ENCODE results near the gene SEPTIN7. TPM values are rescaled to one million over a fixed set of nuclear protein-coding genes. Genes with fewer than 3 reads are reported as not detected.

The SEPTIN7 gene
- total and polyA plus RNA-seq, 9 of the 15 experiments (the other 6 are each of a cell fraction or from before 2014, with no cell fraction given), result 95.0 to 268 (median 163) TPM

DNA sequence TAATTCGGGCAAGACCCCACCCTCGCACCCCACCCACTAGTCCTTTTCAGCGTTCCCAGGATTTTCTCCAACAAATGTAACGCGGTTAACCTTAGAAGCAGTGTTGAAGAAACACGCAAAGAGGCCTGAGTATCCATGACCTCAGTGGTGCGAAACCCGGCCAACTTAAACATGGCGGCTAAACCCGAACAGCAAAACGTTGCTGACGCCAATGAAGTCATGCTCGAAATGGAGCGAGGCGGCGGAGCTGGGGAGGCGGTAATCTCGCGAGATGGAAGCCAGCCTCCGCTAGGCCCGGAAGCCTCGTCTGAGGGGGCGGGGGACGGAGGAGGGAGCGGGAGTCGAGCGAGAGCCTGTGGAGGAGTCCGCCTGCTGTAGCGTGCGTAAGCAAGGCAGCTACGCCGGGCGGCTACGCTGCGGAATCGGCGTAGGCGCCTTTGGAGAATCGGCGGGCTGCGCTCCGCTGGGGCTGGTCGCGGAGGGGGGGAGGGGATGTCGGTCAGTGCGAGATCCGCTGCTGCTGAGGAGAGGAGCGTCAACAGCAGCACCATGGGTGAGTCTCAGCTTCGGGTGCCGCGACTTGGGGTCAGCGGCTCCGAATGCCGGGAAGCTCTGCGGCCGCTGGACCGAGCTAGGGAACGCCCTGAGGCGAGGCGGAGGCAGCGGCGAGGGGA is at the start of gene SEPTIN7 (continued):
- TF ChIP-seq, protein P1, sequence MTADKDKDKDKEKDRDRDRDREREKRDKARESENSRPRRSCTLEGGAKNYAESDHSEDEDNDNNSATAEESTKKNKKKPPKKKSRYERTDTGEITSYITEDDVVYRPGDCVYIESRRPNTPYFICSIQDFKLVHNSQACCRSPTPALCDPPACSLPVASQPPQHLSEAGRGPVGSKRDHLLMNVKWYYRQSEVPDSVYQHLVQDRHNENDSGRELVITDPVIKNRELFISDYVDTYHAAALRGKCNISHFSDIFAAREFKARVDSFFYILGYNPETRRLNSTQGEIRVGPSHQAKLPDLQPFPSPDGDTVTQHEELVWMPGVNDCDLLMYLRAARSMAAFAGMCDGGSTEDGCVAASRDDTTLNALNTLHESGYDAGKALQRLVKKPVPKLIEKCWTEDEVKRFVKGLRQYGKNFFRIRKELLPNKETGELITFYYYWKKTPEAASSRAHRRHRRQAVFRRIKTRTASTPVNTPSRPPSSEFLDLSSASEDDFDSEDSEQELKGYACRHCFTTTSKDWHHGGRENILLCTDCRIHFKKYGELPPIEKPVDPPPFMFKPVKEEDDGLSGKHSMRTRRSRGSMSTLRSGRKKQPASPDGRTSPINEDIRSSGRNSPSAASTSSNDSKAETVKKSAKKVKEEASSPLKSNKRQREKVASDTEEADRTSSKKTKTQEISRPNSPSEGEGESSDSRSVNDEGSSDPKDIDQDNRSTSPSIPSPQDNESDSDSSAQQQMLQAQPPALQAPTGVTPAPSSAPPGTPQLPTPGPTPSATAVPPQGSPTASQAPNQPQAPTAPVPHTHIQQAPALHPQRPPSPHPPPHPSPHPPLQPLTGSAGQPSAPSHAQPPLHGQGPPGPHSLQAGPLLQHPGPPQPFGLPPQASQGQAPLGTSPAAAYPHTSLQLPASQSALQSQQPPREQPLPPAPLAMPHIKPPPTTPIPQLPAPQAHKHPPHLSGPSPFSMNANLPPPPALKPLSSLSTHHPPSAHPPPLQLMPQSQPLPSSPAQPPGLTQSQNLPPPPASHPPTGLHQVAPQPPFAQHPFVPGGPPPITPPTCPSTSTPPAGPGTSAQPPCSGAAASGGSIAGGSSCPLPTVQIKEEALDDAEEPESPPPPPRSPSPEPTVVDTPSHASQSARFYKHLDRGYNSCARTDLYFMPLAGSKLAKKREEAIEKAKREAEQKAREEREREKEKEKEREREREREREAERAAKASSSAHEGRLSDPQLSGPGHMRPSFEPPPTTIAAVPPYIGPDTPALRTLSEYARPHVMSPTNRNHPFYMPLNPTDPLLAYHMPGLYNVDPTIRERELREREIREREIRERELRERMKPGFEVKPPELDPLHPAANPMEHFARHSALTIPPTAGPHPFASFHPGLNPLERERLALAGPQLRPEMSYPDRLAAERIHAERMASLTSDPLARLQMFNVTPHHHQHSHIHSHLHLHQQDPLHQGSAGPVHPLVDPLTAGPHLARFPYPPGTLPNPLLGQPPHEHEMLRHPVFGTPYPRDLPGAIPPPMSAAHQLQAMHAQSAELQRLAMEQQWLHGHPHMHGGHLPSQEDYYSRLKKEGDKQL (CRISPR knock-in tag; IDR thresholded peaks at IDR 0.05; ENCODE audit: borderline replicate concordance), result no peak
- TF ChIP-seq, protein P2, sequence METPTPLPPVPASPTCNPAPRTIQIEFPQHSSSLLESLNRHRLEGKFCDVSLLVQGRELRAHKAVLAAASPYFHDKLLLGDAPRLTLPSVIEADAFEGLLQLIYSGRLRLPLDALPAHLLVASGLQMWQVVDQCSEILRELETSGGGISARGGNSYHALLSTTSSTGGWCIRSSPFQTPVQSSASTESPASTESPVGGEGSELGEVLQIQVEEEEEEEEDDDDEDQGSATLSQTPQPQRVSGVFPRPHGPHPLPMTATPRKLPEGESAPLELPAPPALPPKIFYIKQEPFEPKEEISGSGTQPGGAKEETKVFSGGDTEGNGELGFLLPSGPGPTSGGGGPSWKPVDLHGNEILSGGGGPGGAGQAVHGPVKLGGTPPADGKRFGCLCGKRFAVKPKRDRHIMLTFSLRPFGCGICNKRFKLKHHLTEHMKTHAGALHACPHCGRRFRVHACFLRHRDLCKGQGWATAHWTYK (CRISPR knock-in tag; IDR thresholded peaks at IDR 0.05), result no peak
- TF ChIP-seq SNIP1 (IDR thresholded peaks at IDR 0.05; ENCODE audit: low read depth) (no peak), ZNF133 (CRISPR knock-in tag; IDR thresholded peaks at IDR 0.05) (no peak), SMAD2 (IDR thresholded peaks at IDR 0.05; ENCODE audit: low read depth, low read length) (no peak), ZNF384 (IDR thresholded peaks at IDR 0.05; ENCODE audit: low read depth, low read length) (no peak), KAT8 (IDR thresholded peaks at IDR 0.05; ENCODE audit: low read depth) (no peak), NR2C2 (CRISPR knock-in tag; IDR thresholded peaks at IDR 0.05) (no peak), NR2C2 (tag; IDR thresholded peaks at IDR 0.05) (peak; percentile 80), ZNF77 (CRISPR knock-in tag; IDR thresholded peaks at IDR 0.05) (no peak), FOXA3 (CRISPR knock-in tag; conservative IDR thresholded peaks at IDR 0.05 in 1 of 2, IDR thresholded peaks at IDR 0.05 in 1 of 2) (peak in 1 of 2 experiments; percentile 64; a peak in 1 of 4 replicates), MYC (IDR thresholded peaks at IDR 0.05; ENCODE audit: low read depth, low read length) (peak; percentile 85), MYC (CRISPR knock-in tag; IDR thresholded peaks at IDR 0.05; ENCODE audit: borderline replicate concordance, low read depth) (no peak), DACH1 (IDR thresholded peaks at IDR 0.05; ENCODE audit: partially characterized antibody) (no peak)
- TF ChIP-seq, protein P3, sequence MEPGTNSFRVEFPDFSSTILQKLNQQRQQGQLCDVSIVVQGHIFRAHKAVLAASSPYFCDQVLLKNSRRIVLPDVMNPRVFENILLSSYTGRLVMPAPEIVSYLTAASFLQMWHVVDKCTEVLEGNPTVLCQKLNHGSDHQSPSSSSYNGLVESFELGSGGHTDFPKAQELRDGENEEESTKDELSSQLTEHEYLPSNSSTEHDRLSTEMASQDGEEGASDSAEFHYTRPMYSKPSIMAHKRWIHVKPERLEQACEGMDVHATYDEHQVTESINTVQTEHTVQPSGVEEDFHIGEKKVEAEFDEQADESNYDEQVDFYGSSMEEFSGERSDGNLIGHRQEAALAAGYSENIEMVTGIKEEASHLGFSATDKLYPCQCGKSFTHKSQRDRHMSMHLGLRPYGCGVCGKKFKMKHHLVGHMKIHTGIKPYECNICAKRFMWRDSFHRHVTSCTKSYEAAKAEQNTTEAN (CRISPR knock-in tag; IDR thresholded peaks at IDR 0.05), result no peak
- TF ChIP-seq, protein P4, sequence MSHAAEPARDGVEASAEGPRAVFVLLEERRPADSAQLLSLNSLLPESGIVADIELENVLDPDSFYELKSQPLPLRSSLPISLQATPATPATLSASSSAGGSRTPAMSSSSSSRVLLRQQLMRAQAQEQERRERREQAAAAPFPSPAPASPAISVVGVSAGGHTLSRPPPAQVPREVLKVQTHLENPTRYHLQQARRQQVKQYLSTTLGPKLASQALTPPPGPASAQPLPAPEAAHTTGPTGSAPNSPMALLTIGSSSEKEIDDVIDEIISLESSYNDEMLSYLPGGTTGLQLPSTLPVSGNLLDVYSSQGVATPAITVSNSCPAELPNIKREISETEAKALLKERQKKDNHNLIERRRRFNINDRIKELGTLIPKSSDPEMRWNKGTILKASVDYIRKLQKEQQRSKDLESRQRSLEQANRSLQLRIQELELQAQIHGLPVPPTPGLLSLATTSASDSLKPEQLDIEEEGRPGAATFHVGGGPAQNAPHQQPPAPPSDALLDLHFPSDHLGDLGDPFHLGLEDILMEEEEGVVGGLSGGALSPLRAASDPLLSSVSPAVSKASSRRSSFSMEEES (CRISPR knock-in tag; IDR thresholded peaks at IDR 0.05), result no peak
- TF ChIP-seq, protein P5, sequence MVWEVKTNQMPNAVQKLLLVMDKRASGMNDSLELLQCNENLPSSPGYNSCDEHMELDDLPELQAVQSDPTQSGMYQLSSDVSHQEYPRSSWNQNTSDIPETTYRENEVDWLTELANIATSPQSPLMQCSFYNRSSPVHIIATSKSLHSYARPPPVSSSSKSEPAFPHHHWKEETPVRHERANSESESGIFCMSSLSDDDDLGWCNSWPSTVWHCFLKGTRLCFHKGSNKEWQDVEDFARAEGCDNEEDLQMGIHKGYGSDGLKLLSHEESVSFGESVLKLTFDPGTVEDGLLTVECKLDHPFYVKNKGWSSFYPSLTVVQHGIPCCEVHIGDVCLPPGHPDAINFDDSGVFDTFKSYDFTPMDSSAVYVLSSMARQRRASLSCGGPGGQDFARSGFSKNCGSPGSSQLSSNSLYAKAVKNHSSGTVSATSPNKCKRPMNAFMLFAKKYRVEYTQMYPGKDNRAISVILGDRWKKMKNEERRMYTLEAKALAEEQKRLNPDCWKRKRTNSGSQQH (CRISPR knock-in tag; IDR thresholded peaks at IDR 0.05), result no peak

Measured in K562 (cell line).